Body of pancreas (tissue), 4 donors: Measurements from ENCODE around the gene WDR93. TPM values are rescaled to one million over a fixed set of nuclear protein-coding genes. Genes with fewer than 3 reads are reported as not detected.
A peak's percentile ranks its signal among the peaks of the same experiment; 100 is the strongest.

Experiments
- ATAC-seq: fragments of 150-250 bp; one replicate; pipeline ENCODE4 v1.9.1; 2016
- DNase-seq, 4 donors: peaks; one replicate each; pipeline ENCODE4 v3.0.0-alpha.2; 2019
- H3K27ac ChIP-seq, 4 donors: fragments of 200-600 bp; sonication (generic); 1 replicate in 3 of 4; 2 replicates in 1 of 4; pipeline versions ENCODE4 v1.5.1 to v1.6.1; 2016 to 2019; ENCODE audit warnings: mild to moderate bottlenecking in 1 of 4, mixed read lengths in 1 of 4, moderate library complexity in 1 of 4
- H3K27me3 ChIP-seq, 2 donors: fragments of 200-600 bp; sonication (generic); one replicate each; pipeline ENCODE4 v1.6.0; 2016; ENCODE audit warnings: mild to moderate bottlenecking in 1 of 2
- H3K36me3 ChIP-seq, 2 donors: fragments of 200-600 bp; sonication (generic); replicated peaks in 1 of 2; 2 replicates each; pipeline ENCODE4 v1.5.1; 2016; ENCODE audit warnings: low read depth in 2 of 2; ENCODE audit not compliant: insufficient read depth in 1 of 2
- H3K4me1 ChIP-seq: fragments of 200-600 bp; sonication (generic); one replicate; pipeline ENCODE4 v1.6.0; 2016
- H3K4me3 ChIP-seq, 2 donors: fragments of 200-600 bp; sonication (generic); 1 replicate in 1 of 2; 2 replicates in 1 of 2; pipeline ENCODE4 v1.5.1; 2016 to 2019
- H3K9me3 ChIP-seq, 3 donors: fragments of 200-600 bp; sonication (generic); 1 replicate in 2 of 3; 2 replicates in 1 of 3; pipeline ENCODE4 v1.5.1; 2016
- POLR2A ChIP-seq, 3 donors: fragments of 450-650 bp; IDR thresholded peaks; one replicate each; pipeline ENCODE4 v1.6.1; 2016; ENCODE audit warnings: antibody characterized with exemption in 3 of 3, mild to moderate bottlenecking in 2 of 3
- WGBS, 2 donors: methylation state at CpG; one replicate each; pipeline ENCODE4 v1.1.5; 2017; 5-methylcytosine and 5-hydroxymethylcytosine counted together
- intact Hi-C: fragments of 100-400 bp; cut with DNase I; formaldehyde crosslinking; loops from one replicate; pipeline ENCODE4 v1.15.1; 2023
- total RNA-seq, 2 donors: library from RNA; depleted of rRNA; stranded (reverse); fragments of >200 nt; gene quantifications; one replicate each; pipeline ENCODE4 v1.1.0, GENCODE V29; 2016
- TF ChIP-seq, protein P1 (sequence below), 7 experiments: fragments of 450-650 bp in 4 of 7; fragments of 200-600 bp in 3 of 7; sonication (generic) in 3 of 7; IDR thresholded peaks; one replicate each; pipeline ENCODE4 v1.5.1; 2016 to 2019; ENCODE audit warnings: antibody characterized with exemption in 7 of 7

WDR93 gene
- total RNA-seq, 2 donors from 2014 or later = 0.66 TPM; not detected in 1

DNA sequence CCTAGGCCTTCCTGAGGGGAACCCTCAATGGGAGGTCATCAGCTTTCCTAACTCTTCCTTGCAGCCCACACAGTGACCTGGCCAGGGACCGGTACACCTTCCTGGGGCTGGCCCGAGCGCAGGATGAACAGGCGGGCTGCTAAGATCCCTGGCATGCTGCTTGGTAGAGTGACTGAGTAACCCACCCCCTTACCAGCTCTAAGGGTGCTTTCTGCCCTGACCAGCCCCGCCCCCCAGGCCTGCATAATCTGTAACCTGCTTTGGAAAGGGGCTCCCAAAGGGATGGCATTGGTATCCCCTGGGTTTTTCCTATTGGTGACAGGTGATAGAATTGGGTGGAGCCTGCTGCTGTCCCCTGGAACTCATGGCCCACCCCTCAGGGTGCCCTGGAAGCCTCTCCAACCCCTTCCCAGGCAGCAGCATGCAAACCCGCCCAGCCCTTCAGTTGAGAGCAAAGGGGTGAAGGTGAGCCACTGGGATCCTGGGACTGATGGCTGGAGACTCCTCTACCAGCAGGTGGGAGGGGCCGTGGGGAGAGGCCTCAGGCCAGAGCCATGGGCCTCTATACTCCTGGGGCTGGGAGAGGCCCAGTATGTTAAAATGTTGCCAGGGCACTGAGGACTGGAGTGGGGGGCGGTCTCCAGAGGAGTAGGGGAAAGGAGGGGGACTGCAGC lies 24.3 kb upstream of the WDR93 start:
- Histone ChIP-seq H3K27ac (peak overlapping the region in 2 of 4 donors; percentile 48 to 59), H3K4me1 (peaks cover 14% of the 10 kb centered on the region), H3K36me3 (no peaks in the 10 kb centered on the region), H3K27me3 (no peaks in the 10 kb centered on the region), H3K4me3 (no peak overlapping the region), H3K9me3 (no peaks in the 10 kb centered on the region)
- intact Hi-C loops = no loop called here
- DNase-seq (no peak), ATAC-seq (peak; percentile 5)
- no peak for TF ChIP-seq POLR2A (IDR thresholded peaks at IDR 0.05)
- TF ChIP-seq, protein P1, sequence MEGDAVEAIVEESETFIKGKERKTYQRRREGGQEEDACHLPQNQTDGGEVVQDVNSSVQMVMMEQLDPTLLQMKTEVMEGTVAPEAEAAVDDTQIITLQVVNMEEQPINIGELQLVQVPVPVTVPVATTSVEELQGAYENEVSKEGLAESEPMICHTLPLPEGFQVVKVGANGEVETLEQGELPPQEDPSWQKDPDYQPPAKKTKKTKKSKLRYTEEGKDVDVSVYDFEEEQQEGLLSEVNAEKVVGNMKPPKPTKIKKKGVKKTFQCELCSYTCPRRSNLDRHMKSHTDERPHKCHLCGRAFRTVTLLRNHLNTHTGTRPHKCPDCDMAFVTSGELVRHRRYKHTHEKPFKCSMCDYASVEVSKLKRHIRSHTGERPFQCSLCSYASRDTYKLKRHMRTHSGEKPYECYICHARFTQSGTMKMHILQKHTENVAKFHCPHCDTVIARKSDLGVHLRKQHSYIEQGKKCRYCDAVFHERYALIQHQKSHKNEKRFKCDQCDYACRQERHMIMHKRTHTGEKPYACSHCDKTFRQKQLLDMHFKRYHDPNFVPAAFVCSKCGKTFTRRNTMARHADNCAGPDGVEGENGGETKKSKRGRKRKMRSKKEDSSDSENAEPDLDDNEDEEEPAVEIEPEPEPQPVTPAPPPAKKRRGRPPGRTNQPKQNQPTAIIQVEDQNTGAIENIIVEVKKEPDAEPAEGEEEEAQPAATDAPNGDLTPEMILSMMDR (IDR thresholded peaks at IDR 0.05) = no peak
- WGBS, 2 donors = 94 to 97% methylated on average over 6 to 8 of the region's 8 CpGs

DNA sequence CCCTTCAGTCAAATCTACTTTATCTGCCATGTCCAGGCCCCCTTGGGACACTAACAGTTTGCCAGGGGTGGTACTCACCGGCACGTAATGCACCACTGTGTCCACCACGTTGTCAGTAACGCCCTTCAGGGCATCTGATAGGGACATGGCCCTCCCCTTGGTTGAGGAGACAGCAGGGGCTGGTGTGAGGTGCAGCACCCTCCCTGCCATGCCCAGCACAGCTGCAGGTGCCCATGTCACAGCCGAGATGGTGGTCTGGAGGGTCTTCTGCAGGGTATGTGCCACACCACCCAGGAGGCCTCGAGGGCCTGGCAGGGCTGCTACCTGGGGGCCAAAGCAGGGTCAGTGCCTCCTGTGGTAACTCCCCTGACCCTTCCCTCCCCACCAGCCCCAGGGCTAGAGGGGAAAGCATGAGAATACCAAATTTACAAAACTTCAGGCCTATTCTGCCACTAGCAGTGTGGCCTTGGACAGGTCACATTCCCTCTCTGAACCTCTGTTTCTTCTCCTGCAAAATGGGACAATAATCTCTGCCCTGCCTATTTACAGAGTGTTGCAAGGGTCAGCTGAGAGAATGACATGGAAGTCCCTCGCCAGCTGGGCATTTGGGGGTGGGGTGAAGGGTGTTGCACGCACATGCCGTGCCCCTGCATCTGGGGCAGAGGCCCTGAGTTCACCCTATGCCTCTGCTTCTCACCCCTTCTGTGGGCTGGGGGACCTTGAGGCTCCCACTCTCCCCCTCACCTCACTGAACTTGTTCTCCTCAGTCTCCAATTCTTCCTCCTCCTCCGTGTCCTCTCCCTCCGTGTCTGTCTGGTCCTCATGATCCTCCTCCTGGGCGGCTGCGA lies 23.5 kb upstream of the WDR93 start:
- Histone ChIP-seq H3K36me3 (no peaks in the 10 kb centered on the region), H3K4me1 (peaks cover 14% of the 10 kb centered on the region), H3K27me3 (no peaks in the 10 kb centered on the region), H3K27ac (no peak overlapping the region), H3K9me3 (no peaks in the 10 kb centered on the region), H3K4me3 (no peak overlapping the region)
- ATAC-seq (no peak), DNase-seq (no peak)
- no peak for TF ChIP-seq POLR2A (IDR thresholded peaks at IDR 0.05)
- TF ChIP-seq, protein P1 (IDR thresholded peaks at IDR 0.05) = no peak
- 81 to 82% methylated on average over 9 to 11 of the region's 13 CpGs for WGBS, 2 donors
- intact Hi-C loops = no loop called here

DNA sequence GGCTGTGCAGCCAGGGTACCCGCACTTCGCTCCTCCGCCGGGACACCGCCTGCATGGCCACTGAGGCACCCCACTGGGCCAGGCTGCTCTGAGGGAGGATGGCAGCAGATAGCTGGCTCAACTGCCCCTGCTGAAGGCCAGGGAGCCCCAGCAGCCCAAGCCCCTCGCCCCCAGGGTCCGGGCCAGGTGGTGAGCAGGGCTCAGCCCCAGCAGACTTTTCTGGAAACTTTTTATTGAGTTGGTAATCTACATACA lies 23.0 kb upstream of the WDR93 start:
- intact Hi-C loops = no loop called here
- ATAC-seq (no peak), DNase-seq (no peak)
- no peak overlapping the region for H3K27ac ChIP-seq
- no peaks in the 10 kb centered on the region for H3K9me3 ChIP-seq
- no peaks in the 10 kb centered on the region for H3K36me3 ChIP-seq
- H3K4me1 ChIP-seq = peaks cover 14% of the 10 kb centered on the region
- no peaks in the 10 kb centered on the region for H3K27me3 ChIP-seq
- H3K4me3 ChIP-seq = no peak overlapping the region
- WGBS, 2 donors = 90 to 99% methylated on average over 7 of the region's 7 CpGs
- TF ChIP-seq, protein P1 (IDR thresholded peaks at IDR 0.05) = no peak
- TF ChIP-seq POLR2A (IDR thresholded peaks at IDR 0.05) = no peak

DNA sequence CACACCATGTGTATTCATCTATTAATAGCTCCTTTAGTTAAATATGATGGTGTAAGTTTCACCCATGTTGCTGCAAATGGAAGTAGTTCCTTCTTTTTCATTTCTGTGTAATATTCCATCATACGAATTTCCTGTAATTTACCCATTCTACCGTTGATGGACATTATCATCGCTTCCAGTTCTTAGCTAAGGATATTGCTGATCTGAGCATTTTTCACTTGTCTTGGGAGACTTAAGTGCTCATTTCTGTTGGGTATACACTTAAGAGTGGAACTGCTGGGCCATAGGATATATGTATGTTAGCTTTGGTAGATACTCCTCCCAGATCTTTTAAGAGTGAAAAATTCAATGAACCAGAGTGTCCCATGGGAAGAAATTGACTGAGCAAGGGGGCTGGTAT lies 22.4 kb upstream of the WDR93 start:
- Histone ChIP-seq H3K9me3 (no peaks in the 10 kb centered on the region), H3K36me3 (no peaks in the 10 kb centered on the region), H3K27ac (no peak overlapping the region), H3K4me3 (no peak overlapping the region), H3K4me1 (peaks cover 10% of the 10 kb centered on the region), H3K27me3 (no peaks in the 10 kb centered on the region)
- 84 to 97% methylated on average over 3 of the region's 3 CpGs for WGBS, 2 donors
- DNase-seq (no peak), ATAC-seq (no peak)
- intact Hi-C loops = no loop called here
- no peak for TF ChIP-seq POLR2A (IDR thresholded peaks at IDR 0.05)
- TF ChIP-seq, protein P1 (IDR thresholded peaks at IDR 0.05) = no peak
